Trophoblast cell (in vitro differentiated cells and primary cell): ENCODE results near the gene SP1.

ENCODE experiments used
- DNase-seq, 2 donors: peaks; one replicate each; pipeline ENCODE4 v3.0.0-alpha.2; 2016
- H2AFZ ChIP-seq: 2 replicates; pipeline ENCODE4 v1.6.1; 2013; ENCODE audit warnings: low read length, moderate library complexity, mild to moderate bottlenecking; ENCODE audit not compliant: insufficient read depth, poor library complexity
- H2AK5ac ChIP-seq: 2 replicates; pipeline ENCODE4 v1.6.1; 2013; ENCODE audit warnings: mild to moderate bottlenecking, low read length
- H2BK120ac ChIP-seq: 2 replicates; pipeline ENCODE4 v1.6.1; 2013; ENCODE audit warnings: low read length, mild to moderate bottlenecking, moderate library complexity; ENCODE audit not compliant: insufficient read depth, poor library complexity
- H2BK12ac ChIP-seq: 2 replicates; pipeline ENCODE4 v1.6.1; 2013; ENCODE audit warnings: mild to moderate bottlenecking, low read length, moderate library complexity
- H2BK5ac ChIP-seq: 2 replicates; pipeline ENCODE4 v1.6.1; 2013; ENCODE audit warnings: low read length, low read depth, moderate library complexity, mild to moderate bottlenecking; ENCODE audit not compliant: poor library complexity
- H3K14ac ChIP-seq: 2 replicates; pipeline ENCODE4 v1.6.1; 2013; ENCODE audit warnings: mild to moderate bottlenecking, low read length
- H3K18ac ChIP-seq: 2 replicates; pipeline ENCODE4 v1.6.1; 2013; ENCODE audit warnings: mild to moderate bottlenecking, low read length
- H3K23ac ChIP-seq: 2 replicates; pipeline ENCODE4 v1.6.1; 2013; ENCODE audit warnings: low read length
- H3K27ac ChIP-seq: 2 replicates; pipeline ENCODE4 v1.5.1; 2013; ENCODE audit warnings: low read depth, mild to moderate bottlenecking, inconsistent platforms, low read length, moderate library complexity
- H3K27me3 ChIP-seq: 2 replicates; pipeline ENCODE4 v1.6.1; 2013; ENCODE audit warnings: inconsistent platforms, mild to moderate bottlenecking, low read length, moderate library complexity; ENCODE audit not compliant: insufficient read depth
- H3K36me3 ChIP-seq, 2 experiments: 1 replicate in 1 of 2; 2 replicates in 1 of 2; pipeline ENCODE4 v1.6.1; 2013; ENCODE audit warnings: low read length in 2 of 2, mild to moderate bottlenecking in 2 of 2, moderate library complexity in 1 of 2; ENCODE audit not compliant: insufficient read depth in 2 of 2, control insufficient read depth in 1 of 2
- H3K4ac ChIP-seq: 2 replicates; pipeline ENCODE4 v1.6.1; 2013; ENCODE audit warnings: low read depth, mild to moderate bottlenecking, low read length, moderate library complexity
- H3K4me1 ChIP-seq, 2 experiments: 1 replicate in 1 of 2; 2 replicates in 1 of 2; pipeline ENCODE4 v1.6.1; 2013; ENCODE audit warnings: low read length in 2 of 2, mild to moderate bottlenecking in 2 of 2, moderate library complexity in 1 of 2; ENCODE audit not compliant: insufficient read depth in 2 of 2, control insufficient read depth in 1 of 2
- H3K4me2 ChIP-seq: 2 replicates; pipeline ENCODE4 v1.6.1; 2013; ENCODE audit warnings: inconsistent platforms, mild to moderate bottlenecking, low read length, moderate library complexity
- H3K4me3 ChIP-seq: 2 replicates; pipeline ENCODE4 v1.5.1; 2013; ENCODE audit warnings: mild to moderate bottlenecking, low read depth, low read length, inconsistent platforms
- H3K79me1 ChIP-seq: one replicate; pipeline ENCODE4 v1.6.1; 2013; ENCODE audit warnings: low read length
- H3K79me2 ChIP-seq: 2 replicates; pipeline ENCODE4 v1.6.1; 2013; ENCODE audit warnings: low read length, mild to moderate bottlenecking; ENCODE audit not compliant: control insufficient read depth, insufficient read depth, poor library complexity
- H3K9ac ChIP-seq: 2 replicates; pipeline ENCODE4 v1.6.1; 2013; ENCODE audit warnings: mild to moderate bottlenecking, low read length
- H3K9me3 ChIP-seq: 2 replicates; pipeline ENCODE4 v1.6.1; 2013; ENCODE audit warnings: low read depth, mild to moderate bottlenecking, control low read depth, inconsistent platforms, low read length; ENCODE audit not compliant: insufficient read depth
- H4K12ac ChIP-seq: 2 replicates; pipeline ENCODE4 v1.6.1; 2013; ENCODE audit warnings: low read depth, mild to moderate bottlenecking, low read length, moderate library complexity
- H4K8ac ChIP-seq: 2 replicates; pipeline ENCODE4 v1.6.1; 2013; ENCODE audit warnings: low read depth, mild to moderate bottlenecking, low read length, moderate library complexity
- H4K91ac ChIP-seq: one replicate; pipeline ENCODE4 v1.6.1; 2013; ENCODE audit warnings: low read depth, mild to moderate bottlenecking, low read length, moderate library complexity
- WGBS: extraction: QIAGEN DNeasy Blood & Tissue Kit; methylation state at CpG from one replicate; pipeline ENCODE4 v1.1.7; 2013; ENCODE audit warnings: missing lambda C conversion rate; ENCODE audit not compliant: insufficient read length, insufficient coverage; ENCODE audit errors: extremely low coverage; 5-methylcytosine and 5-hydroxymethylcytosine counted together

Gene SP1

GRCh38 chr12:53378724-53379388 is 1.1 kb upstream of the SP1 start:
- peak overlapping the region; percentile 41 for H3K4ac ChIP-seq
- H2AK5ac ChIP-seq: peak overlapping the region; percentile 42
- peak in 1 of 2 donors; percentile 15 for DNase-seq
- H3K18ac ChIP-seq: peak overlapping the region; percentile 96
- H3K79me2 ChIP-seq: peaks cover 12% of the 10 kb centered on the region
- H4K91ac ChIP-seq: peak overlapping the region; percentile 92
- H3K36me3 ChIP-seq: peaks cover 16 to 17% of the 10 kb centered on the region in 2 experiments
- H3K9ac ChIP-seq: peak overlapping the region; percentile 37
- peaks cover 11% of the 10 kb centered on the region for H3K79me1 ChIP-seq
- H4K12ac ChIP-seq: peak overlapping the region; percentile 94
- WGBS: no CpG with 5 or more reads among the region's 23 CpGs
- H3K4me1 ChIP-seq: peaks cover 11 to 20% of the 10 kb centered on the region in 2 experiments
- peak overlapping the region; percentile 53 for H2AFZ ChIP-seq
- no peak overlapping the region for H2BK12ac ChIP-seq
- peaks cover 2% of the 10 kb centered on the region for H3K9me3 ChIP-seq
- H3K27ac ChIP-seq: peak overlapping the region; percentile 88
- peak overlapping the region; percentile 96 for H3K14ac ChIP-seq
- no peak overlapping the region for H3K23ac ChIP-seq
- peak overlapping the region; percentile 93 for H2BK5ac ChIP-seq
- H2BK120ac ChIP-seq: peak overlapping the region; percentile 69
- H3K4me3 ChIP-seq: peak overlapping the region; percentile 58
- H3K4me2 ChIP-seq: peak overlapping the region; percentile 69
- peak overlapping the region; percentile 86 for H4K8ac ChIP-seq
- no peaks in the 10 kb centered on the region for H3K27me3 ChIP-seq

- Histone ChIP-seq H3K4me1 (peaks cover 11 to 21% of the 10 kb centered on the region in 2 experiments), H3K79me2 (peaks cover 15% of the 10 kb centered on the region), H2BK120ac (peak overlapping the region; percentile 69), H3K27me3 (no peaks in the 10 kb centered on the region), H4K91ac (peak overlapping the region; percentile 92), H2BK5ac (peak overlapping the region; percentile 93), H3K36me3 (peaks cover 20 to 22% of the 10 kb centered on the region in 2 experiments), H2AK5ac (peak overlapping the region; percentile 42), H3K4me3 (peak overlapping the region; percentile 58), H4K12ac (peak overlapping the region; percentile 94), H4K8ac (peak overlapping the region; percentile 86), H3K27ac (peak overlapping the region; percentile 88), H3K14ac (peak overlapping the region; percentile 96), H3K9ac (peak overlapping the region; percentile 37), H3K23ac (no peak overlapping the region), H2AFZ (peak overlapping the region; percentile 53), H3K18ac (peak overlapping the region; percentile 96), H2BK12ac (no peak overlapping the region), H3K4ac (peak overlapping the region; percentile 41), H3K4me2 (peak overlapping the region; percentile 69), H3K79me1 (peaks cover 10% of the 10 kb centered on the region), H3K9me3 (peaks cover 2% of the 10 kb centered on the region)
- peak; percentile 100 for DNase-seq
- WGBS: no CpG with 5 or more reads among the region's 29 CpGs
These were observed 430 bp upstream of the SP1 start for GRCh38 chr12:53379389-53380103.

GRCh38 chr12:53380794-53381730 is 1.1 kb downstream of the SP1 start:
- peak overlapping the region; percentile 60 for H3K4me2 ChIP-seq
- no CpG with 5 or more reads among the region's 21 CpGs for WGBS

More at GRCh38 chr12:53380794-53381730, 1.1 kb downstream of the SP1 start:
- no peak overlapping the region for H3K9ac ChIP-seq
- no peak overlapping the region for H3K23ac ChIP-seq
- H3K79me1 ChIP-seq: peaks cover 10% of the 10 kb centered on the region
- no peak overlapping the region for H2BK12ac ChIP-seq
- peak overlapping the region; percentile 16 for H4K12ac ChIP-seq
- H3K4me1 ChIP-seq: peaks cover 13 to 22% of the 10 kb centered on the region in 2 experiments
- H3K27ac ChIP-seq: peak overlapping the region; percentile 74
- no peaks in the 10 kb centered on the region for H3K27me3 ChIP-seq
- H3K4me3 ChIP-seq: no peak overlapping the region
- peak overlapping the region; percentile 54 for H3K4ac ChIP-seq
- peaks cover 2% of the 10 kb centered on the region for H3K9me3 ChIP-seq
- no peak overlapping the region for H2AK5ac ChIP-seq
- peak; percentile 56 to 71 for DNase-seq
- H4K8ac ChIP-seq: peak overlapping the region; percentile 43
- peaks cover 22 to 27% of the 10 kb centered on the region in 2 experiments for H3K36me3 ChIP-seq
- H2BK120ac ChIP-seq: no peak overlapping the region
- H2BK5ac ChIP-seq: peak overlapping the region; percentile 44
- H4K91ac ChIP-seq: peak overlapping the region; percentile 57
- H3K79me2 ChIP-seq: peaks cover 16% of the 10 kb centered on the region
- no peak overlapping the region for H2AFZ ChIP-seq
- H3K18ac ChIP-seq: peak overlapping the region; percentile 88
- peak overlapping the region; percentile 74 for H3K14ac ChIP-seq
